Measurements from ENCODE around the gene C1QTNF12. TPM values are rescaled to one million over a fixed set of nuclear protein-coding genes. Genes with fewer than 3 reads are reported as not detected.

Gene C1QTNF12
- total and polyA plus RNA-seq, 2 donors (not counting 3 experiments of a cell fraction or from before 2014, with no cell fraction given): 1.0 to 1.9 TPM

DNA sequence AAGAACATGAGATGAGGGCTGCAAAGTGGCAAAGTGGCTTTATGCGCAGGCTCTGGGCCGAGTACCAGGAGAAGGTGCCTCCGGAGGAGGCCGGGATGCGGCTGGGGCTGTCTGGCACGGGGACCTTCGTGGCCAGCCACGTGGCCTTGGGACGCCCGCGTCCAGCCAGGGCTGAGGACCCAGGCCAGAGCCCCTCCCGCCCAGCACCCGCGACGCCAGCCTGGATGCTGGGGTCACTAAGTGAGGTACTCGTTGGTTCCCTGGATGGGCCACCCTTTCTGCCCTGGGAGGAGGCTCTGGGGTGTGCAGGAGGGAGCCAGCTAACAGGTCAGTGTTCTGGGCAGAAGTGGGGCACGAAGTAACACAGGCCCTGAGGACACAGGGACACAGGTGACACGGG, 46.3 kb upstream of the C1QTNF12 start:
- dilution Hi-C loops (cut with MboI; ENCODE audit: extremely low pct_ligation_motif_present, low sequenced_read_pairs) (no loop called here), intact Hi-C loops (cut with micrococcal nuclease) (no loop called here)
- Histone ChIP-seq H4K20me1 (replicated peaks; ENCODE audit: control insufficient read depth, extremely low read depth, insufficient read depth, low read length) (no peaks in the 10 kb centered on the region), H3K36me3 (ENCODE audit: control insufficient read depth in 2 of 2, extremely low read depth in 1 of 2, insufficient read depth in 2 of 2, low read length in 2 of 2) (no peaks in the 10 kb centered on the region), H3K9ac (replicated peaks; ENCODE audit: extremely low read depth, insufficient read depth, low read length) (no peak overlapping the region), H3K4me2 (ENCODE audit: insufficient read depth, low read length) (no peak overlapping the region), H2AFZ (ENCODE audit: low read depth, low read length) (no peak overlapping the region), H3K4me1 (ENCODE audit: control insufficient read depth, extremely low read depth, insufficient read depth, low read length) (no peaks in the 10 kb centered on the region), H3K4me3 (replicated peaks in 1 of 3; ENCODE audit: insufficient read depth in 1 of 3, low read depth in 1 of 3, low read length in 3 of 3) (no peak overlapping the region), H3K9me1 (replicated peaks; ENCODE audit: control insufficient read depth, extremely low read depth, insufficient read depth, low read length) (no peaks in the 10 kb centered on the region), H3K27ac (ENCODE audit: insufficient read depth, low read depth, low read length) (no peak overlapping the region), H3K27me3 (ENCODE audit: control insufficient read depth in 2 of 2, insufficient read depth in 2 of 2, low read length in 2 of 2) (no peaks in the 10 kb centered on the region), H3K79me2 (ENCODE audit: control insufficient read depth, insufficient read depth, low read length) (no peaks in the 10 kb centered on the region), H3K9me3 (replicated peaks; ENCODE audit: control insufficient read depth, insufficient read depth, low read length) (no peaks in the 10 kb centered on the region)
- DNase-seq (ENCODE audit: low read depth, low spot score): no peak
- CTCF ChIA-PET: interaction anchor here (0.6 to 5.5 kb wide), 5 partner anchors 19 to 310 kb away, joined by 3 to 286 read pairs (median 16); partner anchors contain the start of genes PERM1, SDF4 and UBE2J2
- no peak for FAIRE-seq
- TF ChIP-seq, protein P1, sequence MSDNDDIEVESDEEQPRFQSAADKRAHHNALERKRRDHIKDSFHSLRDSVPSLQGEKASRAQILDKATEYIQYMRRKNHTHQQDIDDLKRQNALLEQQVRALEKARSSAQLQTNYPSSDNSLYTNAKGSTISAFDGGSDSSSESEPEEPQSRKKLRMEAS (IDR thresholded peaks at IDR 0.05; ENCODE audit: insufficient read depth, insufficient read length): no peak
- TF ChIP-seq POLR2A (IDR thresholded peaks at IDR 0.05; ENCODE audit: low read depth, low read length) (no peak), POLR2AphosphoS5 (IDR thresholded peaks at IDR 0.05; ENCODE audit: insufficient read depth, low read depth, low read length) (no peak), GATA2 (IDR thresholded peaks at IDR 0.05; ENCODE audit: insufficient read depth, insufficient read length, low read depth, low read length) (no peak), MYC (IDR thresholded peaks at IDR 0.05; ENCODE audit: low read depth, low read length) (no peak), JUN (IDR thresholded peaks at IDR 0.05; ENCODE audit: borderline replicate concordance, insufficient read depth, insufficient read length, low read depth) (no peak), FOS (IDR thresholded peaks at IDR 0.05; ENCODE audit: borderline replicate concordance, insufficient read depth, low read length) (no peak), EZH2 (IDR thresholded peaks at IDR 0.05; ENCODE audit: borderline replicate concordance, low read depth, low read length, severe bottlenecking) (no peak)
- TF ChIP-seq, protein P2, sequence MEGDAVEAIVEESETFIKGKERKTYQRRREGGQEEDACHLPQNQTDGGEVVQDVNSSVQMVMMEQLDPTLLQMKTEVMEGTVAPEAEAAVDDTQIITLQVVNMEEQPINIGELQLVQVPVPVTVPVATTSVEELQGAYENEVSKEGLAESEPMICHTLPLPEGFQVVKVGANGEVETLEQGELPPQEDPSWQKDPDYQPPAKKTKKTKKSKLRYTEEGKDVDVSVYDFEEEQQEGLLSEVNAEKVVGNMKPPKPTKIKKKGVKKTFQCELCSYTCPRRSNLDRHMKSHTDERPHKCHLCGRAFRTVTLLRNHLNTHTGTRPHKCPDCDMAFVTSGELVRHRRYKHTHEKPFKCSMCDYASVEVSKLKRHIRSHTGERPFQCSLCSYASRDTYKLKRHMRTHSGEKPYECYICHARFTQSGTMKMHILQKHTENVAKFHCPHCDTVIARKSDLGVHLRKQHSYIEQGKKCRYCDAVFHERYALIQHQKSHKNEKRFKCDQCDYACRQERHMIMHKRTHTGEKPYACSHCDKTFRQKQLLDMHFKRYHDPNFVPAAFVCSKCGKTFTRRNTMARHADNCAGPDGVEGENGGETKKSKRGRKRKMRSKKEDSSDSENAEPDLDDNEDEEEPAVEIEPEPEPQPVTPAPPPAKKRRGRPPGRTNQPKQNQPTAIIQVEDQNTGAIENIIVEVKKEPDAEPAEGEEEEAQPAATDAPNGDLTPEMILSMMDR (IDR thresholded peaks at IDR 0.05; ENCODE audit: extremely low read depth in 1 of 2, insufficient read depth in 1 of 2, low read depth in 1 of 2, low read length in 2 of 2): no peak
- BruUV-seq (replicated peaks): no TSS peak
- POLR2A ChIA-PET: no interaction called here
